Measurements from ENCODE around the gene LRRC4C.

DNA sequence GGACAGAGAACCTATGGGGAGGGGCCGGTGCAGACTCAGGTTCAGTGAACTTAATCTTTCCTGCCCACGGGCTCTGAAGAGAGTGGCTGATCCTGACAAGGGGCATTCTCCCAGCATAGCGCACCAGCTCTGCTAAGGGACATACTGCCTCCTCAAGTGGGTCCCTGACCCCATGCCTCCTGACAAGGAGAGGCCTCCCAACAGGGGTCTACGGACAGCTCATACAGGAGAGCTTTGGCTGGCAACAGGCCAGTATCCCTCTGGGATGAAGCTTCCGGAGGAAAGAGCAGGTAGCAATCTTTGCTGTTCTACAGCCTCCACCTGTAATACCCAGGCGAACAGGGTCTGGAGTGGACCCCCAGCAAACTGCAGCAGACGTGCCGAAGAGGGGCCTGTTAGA, 394.0 kb downstream of the LRRC4C start:
- TF ChIP-seq EZH2 (IDR thresholded peaks at IDR 0.05; ENCODE audit: insufficient read depth, poor library complexity, severe bottlenecking) (no peak), EZH2phosphoT487 (IDR thresholded peaks at IDR 0.05; ENCODE audit: insufficient read depth, low read depth) (no peak)
